ENCODE results near the gene ZFR2. TPM values are rescaled to one million over a fixed set of nuclear protein-coding genes. Genes with fewer than 3 reads are reported as not detected.

Gene ZFR2
- total and polyA plus RNA-seq, 10 donors: 0.11 to 0.92 (median 0.33) TPM; not detected in 3

DNA sequence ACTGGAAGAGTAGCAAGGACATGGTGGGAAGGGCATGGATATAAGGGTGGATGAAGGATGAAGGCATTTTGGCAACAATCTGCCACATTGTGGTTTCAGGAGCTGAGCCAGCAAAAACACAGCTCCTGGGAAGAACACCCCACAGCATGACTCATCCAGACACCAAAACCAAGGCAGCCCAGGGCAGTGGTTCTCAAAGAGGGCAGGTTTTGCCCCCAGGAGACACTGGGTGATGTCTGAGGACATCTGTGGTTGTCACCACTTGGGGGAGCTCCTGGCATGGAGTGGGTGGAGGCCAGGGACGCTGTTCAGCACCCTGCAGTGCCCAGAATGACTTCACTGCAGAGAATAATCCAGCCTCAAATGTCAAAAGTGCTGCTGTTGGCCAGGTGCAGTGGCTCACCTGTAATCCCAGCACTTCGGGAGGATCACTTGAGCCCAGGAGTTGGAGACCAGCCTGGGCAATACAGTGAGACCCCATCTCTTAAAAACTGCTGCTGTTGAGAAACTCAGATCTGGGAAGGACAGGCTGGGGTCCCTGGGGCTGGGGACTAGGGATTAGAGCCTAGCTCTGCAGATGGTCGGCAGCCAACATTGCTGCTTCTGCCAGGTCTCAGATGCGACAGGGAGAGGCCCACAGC lies 16.1 kb downstream of the ZFR2 start:
- no peak overlapping the region for H3K4me3 ChIP-seq
- 67 to 82% (median 77%) methylated on average over 4 of the region's 4 CpGs for WGBS, 5 donors
- H3K27me3 ChIP-seq (replicated peaks in 1 of 7): no peaks in the 10 kb centered on the region
- H3K36me3 ChIP-seq: no peaks in the 10 kb centered on the region
- DNase-seq: no peak
- peaks cover 0 to 21% (median 13%) of the 10 kb centered on the region in 8 donors for H3K9me3 ChIP-seq
- peaks cover 0 to 12% (median 0%) of the 10 kb centered on the region in 6 donors for H3K4me1 ChIP-seq
- no peak for TF ChIP-seq POLR2AphosphoS5 (IDR thresholded peaks at IDR 0.05)
- TF ChIP-seq CTCF (IDR thresholded peaks at IDR 0.05 in 8 of 11, conservative IDR thresholded peaks at IDR 0.05 in 3 of 11): peak in 7 of 11 experiments; percentile 18 to 57 (median 39)
- no peak for TF ChIP-seq POLR2A (IDR thresholded peaks at IDR 0.05)
- intact Hi-C loops (cut with DNase I; ENCODE audit: low total_unique reads): no loop called here
- no peak overlapping the region for H3K27ac ChIP-seq

GRCh38 chr19:3852177-3852511 lies 16.7 kb downstream of the ZFR2 start:
- H3K4me3 ChIP-seq: no peak overlapping the region
- peaks cover 0 to 12% (median 0%) of the 10 kb centered on the region in 6 donors for H3K4me1 ChIP-seq
- peaks cover 0 to 21% (median 13%) of the 10 kb centered on the region in 8 donors for H3K9me3 ChIP-seq
- DNase-seq: no peak
- intact Hi-C loops (cut with DNase I; ENCODE audit: low total_unique reads): no loop called here
- WGBS, 5 donors: 90 to 100% (median 98%) methylated on average over 1 of the region's 1 CpG; no CpG with 5 or more reads in 2 of the 5 donors
- TF ChIP-seq POLR2A (IDR thresholded peaks at IDR 0.05) (no peak), POLR2AphosphoS5 (IDR thresholded peaks at IDR 0.05) (no peak), CTCF (IDR thresholded peaks at IDR 0.05 in 8 of 11, conservative IDR thresholded peaks at IDR 0.05 in 3 of 11) (no peak)
- no peaks in the 10 kb centered on the region for H3K36me3 ChIP-seq
- no peaks in the 10 kb centered on the region for H3K27me3 ChIP-seq (replicated peaks in 1 of 7)
- H3K27ac ChIP-seq: no peak overlapping the region

DNA sequence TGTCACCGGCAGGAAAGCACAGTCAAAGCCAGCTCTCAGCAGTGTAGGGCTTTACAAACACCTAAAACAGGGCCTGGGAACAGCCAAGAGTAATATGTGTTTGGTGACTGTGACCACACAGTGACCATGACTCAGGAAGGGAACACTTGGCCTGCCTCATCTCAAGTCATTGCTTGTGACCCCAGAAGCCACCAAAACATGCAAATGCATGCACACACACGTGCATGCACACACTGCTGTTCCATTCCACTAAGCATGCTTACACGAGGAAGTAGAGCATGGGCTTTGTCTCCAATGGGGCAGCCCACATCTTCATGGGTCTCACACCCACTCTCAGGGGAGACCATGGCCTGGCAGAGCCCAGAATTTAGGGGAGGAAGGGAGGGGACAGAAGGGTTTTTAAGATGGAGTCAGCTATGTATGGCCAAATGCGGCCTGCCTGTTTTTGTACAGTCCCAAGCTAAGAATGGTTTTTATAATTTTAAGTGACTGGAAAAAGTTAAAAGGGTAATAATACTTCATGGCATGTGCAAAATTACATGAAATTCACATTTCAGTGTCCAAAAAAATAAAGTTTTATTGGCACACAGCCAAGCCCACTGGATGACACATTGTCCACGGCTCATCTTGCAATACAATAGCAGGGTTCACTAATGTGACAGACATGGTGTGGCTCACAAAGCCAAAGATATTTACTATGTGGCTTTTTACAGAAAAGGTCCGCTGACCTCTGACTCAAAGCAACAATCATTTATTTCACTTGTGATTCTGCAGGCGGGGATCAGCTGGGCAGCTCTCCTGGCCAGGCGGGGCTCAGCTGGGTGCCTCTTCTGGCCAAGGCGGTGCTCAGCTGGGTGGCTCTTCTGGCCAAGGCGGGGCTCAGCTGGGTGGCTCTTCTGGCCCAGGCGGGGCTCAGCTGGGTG lies 17.3 kb downstream of the ZFR2 start:
- Histone ChIP-seq H3K27ac (no peak overlapping the region), H3K27me3 (replicated peaks in 1 of 7) (no peaks in the 10 kb centered on the region), H3K36me3 (no peaks in the 10 kb centered on the region), H3K4me1 (peaks cover 0 to 12% (median 0%) of the 10 kb centered on the region in 6 donors), H3K4me3 (no peak overlapping the region), H3K9me3 (peaks cover 0 to 21% (median 13%) of the 10 kb centered on the region in 8 donors)
- 86 to 90% (median 90%) methylated on average over 10 to 11 of the region's 11 CpGs for WGBS, 5 donors
- TF ChIP-seq POLR2AphosphoS5 (IDR thresholded peaks at IDR 0.05) (no peak), POLR2A (IDR thresholded peaks at IDR 0.05) (no peak), CTCF (IDR thresholded peaks at IDR 0.05 in 8 of 11, conservative IDR thresholded peaks at IDR 0.05 in 3 of 11) (no peak)
- intact Hi-C loops (cut with DNase I; ENCODE audit: low total_unique reads): no loop called here
- no peak for DNase-seq

Data from spleen (tissue), 11 donors.